NCI-H146 (cell line): ENCODE measurements around the gene SATB2.
A peak's percentile ranks its signal among the peaks of the same experiment; 100 is the strongest.

ENCODE experiments used
- DNase-seq: peaks from one replicate; lab custom pipeline; 2025; lab: John Stamatoyannopoulos, UW

Gene SATB2

DNA sequence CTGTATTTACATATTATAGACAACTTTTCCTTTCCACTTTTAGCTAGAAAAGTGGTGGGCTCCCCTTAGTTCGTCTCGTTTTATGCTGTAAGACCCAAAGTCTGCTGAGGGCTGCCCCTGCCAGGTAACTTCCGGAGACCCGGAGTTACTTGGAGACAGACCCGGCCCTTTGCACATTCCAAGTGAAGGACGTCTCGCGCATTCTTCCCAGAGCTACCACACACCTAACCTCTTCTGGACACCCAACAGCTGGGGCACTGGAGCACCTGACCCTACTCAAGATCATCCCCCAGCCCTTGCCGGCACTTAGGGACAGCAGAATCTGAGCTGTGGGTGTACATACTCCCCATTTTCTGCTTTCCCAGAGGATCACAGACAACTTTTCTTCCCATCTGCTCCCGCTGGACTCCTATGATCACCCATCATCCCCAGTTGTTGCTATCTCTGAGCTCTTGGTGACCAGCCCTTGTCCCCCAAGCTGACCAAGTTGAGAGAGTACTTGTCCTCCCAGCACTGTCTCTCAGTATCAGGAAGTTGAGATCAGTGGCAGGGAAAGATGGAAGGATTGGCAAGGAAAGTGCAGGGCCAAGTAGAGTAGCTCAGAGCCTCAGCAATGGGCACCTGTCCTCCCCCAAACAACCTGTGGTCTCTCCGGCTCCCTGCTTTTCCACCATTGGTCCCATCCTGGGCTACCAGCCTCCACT lies 8.4 kb upstream of the SATB2 start:
- DNase-seq: no peak

DNA sequence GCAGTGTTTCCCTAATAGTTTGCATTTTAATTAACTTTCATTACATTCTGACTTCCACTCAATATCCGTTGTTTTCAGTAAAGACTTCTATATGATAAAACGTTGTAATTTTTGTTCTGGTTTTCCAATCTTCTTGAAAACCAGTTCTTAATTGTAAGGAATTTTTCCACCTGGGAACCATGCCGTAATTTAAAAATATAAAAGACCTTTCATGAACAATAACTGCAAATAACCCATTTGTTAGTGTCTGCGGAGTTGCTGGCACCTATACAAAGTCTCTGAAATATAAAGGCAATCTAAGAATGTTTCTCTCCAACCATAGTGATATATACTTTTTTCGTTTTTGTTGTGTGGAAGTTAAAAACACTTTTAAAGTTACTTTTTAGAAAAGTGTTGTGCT lies 7.7 kb upstream of the SATB2 start:
- no peak for DNase-seq

DNA sequence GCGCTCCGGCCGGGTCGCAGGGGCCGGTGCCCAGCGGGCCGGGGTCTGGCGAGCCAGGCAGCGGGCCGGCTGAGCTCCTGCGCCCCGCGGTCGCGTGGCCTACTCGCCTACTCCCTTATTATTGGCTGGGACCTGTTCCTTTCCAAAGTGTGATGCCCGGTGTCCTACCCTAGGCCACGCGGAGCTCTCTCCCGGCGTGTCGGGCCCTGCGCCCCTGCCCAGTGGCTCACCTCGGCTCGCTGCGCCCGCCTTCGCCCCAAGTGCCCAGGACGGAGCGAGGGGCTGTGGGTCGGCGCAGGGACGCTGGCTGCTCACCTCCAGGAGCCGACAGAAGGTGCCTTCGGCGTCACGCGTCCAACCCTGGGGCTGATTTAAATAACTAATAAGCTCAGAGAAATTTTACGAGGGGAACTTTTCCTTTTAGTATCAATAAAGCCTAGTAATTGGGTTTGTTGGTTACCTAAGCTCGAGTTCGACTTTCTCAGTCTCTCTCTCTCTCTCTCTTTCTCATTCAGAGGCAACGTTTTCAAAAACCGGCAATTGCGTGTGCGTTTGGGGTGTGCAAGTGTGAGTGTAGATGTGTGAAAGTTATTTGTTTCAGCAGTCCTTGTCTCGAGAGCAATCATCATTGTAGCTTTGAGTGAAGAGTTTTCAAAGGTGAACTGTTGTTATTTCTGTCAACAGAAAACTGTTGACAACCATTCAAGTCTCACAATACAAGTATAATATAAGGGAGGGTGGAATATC lies 7.0 kb upstream of the SATB2 start:
- no peak for DNase-seq

DNA sequence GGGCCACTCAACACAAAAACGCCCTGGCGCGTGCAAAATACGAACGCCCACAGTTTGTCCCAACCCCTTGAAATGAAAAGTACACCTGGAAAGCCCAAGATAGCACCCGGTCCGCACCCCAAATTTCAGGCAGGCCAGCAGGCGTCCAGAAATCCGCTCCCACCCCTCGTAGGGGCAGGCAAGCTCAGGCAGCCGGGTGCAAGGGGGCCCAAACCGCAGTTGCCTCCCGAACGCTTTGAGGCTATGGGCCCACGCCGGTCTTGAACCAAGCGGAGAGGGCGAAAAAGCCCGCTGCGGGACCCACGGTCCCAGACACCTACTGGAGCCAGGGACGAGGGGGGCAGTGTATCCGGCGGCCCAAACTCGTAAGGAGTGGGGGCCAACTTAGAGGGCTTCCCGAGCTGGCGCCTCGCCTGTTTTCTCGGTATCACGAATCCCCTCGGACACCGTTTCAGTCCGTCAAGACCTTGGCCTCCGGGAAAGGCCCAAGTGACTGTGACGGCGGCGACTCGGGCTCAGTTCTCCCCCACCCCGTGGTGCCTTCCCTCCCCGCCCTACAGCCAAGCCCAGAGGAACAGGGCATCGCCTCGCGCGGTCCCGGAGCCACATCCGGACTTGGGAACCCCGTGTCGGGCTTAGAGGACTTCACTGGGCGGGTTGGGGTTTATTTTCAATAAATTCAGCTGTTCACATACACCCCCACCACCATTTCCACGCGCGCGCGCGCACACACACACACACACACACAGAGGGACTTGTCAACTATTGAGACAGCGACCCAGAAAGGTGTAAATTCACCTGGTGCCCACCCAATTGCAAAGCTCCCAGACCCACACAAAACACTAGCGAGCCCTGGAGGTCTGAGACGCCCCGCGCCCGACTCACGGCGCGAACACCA lies 6.2 kb upstream of the SATB2 start:
- DNase-seq: no peak

DNA sequence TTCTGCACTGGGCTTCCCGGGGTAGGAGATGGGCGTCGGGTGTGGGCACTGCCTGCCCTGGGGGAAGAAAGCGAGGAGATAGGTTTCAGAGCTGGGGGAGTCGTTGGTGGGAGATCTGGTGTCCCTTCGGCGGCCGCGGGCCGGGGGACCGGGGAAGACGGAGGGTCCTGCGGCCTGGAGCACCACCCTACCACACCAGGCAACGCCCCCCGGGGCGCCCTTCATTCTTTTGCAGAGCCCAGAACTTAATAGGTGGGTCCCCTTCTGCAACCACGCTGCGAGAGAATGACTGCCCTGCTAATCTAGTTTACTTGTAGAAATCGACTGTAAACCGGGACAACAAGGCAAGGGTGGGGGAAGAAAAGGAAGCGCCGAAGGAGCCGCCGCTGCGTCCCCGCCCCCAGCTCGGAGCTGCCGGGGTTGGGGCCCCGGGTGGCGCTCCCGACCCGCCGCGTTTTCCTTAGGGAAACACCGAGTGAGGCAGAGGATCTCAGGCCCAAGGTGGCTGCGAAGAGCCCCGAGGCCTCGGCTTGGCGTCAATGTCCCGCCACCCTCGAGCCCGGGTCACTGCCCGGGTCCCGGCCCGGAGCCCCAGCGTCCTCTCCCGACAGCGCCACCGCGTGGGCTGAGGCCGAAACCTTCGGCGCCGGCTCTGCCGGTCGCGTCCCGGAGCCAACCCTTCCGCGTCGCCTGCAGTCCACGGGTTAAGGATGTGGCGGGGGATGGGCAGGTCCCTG lies 5.4 kb upstream of the SATB2 start:
- no peak for DNase-seq

DNA sequence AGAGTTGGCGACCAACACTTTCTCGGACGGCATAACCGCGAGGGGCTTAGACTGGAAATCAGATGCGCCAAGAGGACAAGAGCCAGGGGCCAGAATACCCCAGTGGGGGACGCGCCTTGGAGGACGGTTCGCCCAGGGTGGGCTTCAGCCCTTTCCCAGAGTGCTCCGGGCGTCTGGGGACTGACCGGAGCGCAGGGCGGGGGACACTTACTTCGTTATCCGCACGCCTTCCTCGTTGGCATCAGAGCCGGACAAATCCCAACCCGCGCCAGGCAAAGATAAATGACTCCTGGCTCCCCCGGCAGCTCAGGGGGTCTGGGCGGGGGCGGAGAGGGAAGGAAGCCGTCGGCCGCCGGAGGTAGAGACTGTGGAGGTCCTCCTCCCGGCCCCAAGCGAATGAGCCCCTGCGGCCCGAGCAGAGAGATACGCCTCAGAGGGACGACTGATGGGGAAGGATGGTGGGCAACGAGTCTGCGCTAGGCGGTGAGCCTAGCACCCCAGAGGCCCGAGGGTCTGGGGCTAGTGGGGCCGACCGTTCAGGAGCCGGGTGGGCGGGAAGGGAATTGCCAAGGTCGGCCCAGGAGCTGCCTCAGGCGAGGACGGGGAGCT lies 4.7 kb upstream of the SATB2 start:
- DNase-seq: no peak

DNA sequence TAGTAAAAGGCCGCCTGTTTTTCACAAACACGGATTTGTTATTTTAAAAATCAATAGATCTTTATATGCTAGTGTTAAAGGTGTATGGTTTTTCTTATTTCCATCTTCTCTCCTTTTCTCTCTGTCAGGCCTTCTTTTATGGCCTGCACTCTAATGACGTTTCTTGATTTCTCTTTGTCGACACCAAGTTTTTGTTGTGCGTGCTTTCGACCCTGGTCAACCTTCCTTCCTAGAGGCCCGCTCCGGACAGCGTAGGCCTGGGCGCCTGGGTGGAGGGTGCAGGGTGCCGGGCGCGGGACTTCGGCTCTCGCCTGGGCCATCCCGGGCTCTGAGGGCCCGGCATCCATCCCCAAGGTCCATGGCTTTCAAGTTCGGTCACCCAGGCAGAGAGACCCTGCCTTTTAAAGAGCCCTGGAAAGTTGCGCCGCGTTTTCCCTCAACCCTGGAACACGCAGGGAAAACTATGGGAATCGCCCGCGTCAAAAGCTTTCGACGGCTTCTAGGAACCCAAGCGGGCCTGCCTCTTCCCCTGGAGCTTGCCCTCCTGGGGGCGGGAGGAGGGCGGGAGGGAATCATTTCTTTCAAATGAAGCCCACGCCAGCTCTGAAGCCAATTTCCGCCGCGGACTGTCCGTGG lies 4.1 kb upstream of the SATB2 start:
- DNase-seq: no peak

DNA sequence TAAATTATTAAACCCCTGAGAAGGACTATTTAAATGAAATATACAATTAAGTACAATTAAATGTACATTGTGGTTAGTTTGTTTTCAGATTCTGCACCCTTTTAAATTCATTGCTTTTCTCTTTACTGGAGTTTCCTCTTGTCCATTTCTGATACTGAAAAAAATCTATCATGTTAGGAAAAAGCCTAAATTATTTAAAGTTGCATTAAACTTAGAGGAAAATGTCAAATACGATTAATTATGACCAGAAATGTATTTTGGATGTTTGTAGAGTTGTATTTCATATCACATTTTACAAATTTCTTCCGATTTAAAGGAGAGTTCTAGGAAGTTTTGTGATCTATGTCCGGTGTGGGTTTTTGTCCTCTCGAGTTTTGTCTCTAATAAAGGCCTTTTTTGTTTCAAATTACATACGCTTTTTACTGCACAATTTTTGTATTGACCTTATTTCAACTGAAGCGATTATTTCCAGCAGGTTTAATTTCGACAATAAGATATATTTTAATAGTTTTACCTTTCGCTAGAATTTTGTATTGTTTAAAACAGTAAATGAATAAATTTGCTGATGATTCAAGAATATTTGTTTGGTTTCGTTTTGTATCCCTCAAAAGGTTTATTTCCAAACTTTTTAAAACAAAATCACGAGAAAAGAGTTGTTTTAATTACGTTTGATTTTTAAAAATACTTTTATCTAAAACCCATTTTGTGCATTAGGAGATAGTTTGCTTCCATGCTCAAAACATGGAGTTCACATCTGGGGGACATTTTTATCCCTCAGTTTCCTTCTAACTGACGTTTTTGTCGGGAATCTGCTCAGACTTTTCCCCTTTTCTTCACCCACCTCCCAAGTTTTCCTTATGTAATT lies 3.3 kb upstream of the SATB2 start:
- no peak for DNase-seq

DNA sequence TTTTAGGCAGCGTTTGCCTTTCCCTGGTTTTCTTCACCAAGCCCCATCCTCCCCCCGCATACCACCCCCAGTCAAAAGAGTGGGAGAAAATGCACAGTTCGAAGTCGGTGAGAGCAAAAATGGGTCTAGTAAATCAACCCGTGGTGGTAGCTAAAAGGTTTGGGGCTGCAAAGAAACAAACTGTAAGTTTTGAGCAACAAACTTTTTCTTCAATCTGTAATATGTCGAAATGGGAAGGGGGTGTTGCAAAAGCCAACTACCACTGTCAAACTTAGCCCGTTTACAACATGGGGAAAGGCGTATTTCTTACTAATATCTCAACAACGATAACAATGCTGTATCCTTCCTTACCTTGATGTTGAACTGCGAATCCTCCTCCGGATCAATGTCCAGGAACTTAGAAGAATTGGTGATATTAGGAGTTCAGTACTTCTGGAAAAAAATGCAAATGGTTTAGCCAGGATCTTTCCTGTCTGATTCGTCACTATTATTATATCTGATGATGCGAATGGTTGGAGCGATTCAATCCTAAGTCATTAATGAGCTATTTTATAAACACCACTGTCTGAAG lies 2.4 kb upstream of the SATB2 start:
- DNase-seq: no peak

DNA sequence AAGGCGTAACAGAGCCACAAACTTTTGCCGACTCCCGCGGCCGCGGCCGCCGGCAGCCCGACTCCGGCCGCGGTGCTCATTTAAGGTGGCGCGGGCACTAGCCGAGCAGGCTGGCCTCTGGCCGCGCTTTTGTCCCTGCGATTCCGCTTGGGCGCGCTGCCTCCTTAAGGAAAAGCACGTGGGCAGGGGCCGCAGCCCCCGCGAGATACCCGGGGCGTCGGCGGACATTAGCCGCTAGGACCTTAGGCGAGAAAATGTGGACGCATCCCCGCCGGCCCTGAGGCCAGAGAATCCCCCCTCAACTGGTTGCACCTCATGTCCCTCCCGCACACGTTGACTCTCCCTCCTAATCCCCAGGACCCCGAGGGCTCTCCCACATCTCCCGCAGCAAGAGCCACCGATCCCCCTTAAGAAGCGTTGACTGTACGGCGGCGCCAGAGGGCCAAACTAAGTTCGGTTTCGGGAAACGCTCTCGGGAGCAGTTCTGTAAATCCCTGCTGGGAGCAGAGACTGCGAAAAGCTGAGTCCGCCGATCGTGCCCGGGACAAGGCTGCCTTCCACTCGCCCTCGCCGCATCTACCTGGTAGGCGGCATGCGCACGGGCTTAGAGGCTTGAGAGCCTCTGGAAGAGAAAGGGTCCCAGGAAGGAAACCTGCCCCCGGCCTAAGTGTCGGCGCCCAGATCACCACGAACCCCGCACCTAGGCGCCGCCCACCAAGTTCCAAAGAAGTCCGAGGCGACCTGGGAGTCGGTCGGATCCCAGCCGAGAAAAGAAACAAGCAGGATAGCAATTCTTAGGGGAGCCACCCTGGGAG lies 1.8 kb upstream of the SATB2 start:
- DNase-seq: peak; percentile 68

DNA sequence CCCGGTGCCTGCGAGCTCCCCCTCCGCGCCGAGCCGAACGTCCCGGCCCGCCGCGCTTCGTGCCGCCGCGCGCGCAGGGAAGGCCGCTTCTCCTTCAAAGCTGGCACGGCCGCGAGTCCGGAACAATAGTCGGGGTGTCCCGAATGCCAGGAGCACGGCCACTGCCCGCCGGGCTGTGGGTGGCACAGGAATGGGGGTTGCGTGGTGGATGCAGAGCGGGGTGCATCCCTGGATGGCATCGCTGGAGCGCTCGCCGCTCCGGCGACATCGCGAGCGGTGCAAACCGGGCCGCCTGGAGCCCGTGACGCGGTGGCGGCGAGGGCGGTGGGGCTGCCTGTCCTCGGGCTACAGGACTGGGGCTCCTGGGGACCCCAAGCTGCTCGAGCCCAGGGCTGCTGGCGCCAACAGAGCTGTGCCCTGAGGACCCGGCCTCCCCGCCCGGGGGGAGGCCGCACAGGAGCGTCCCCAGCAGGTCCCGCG lies 1.1 kb upstream of the SATB2 start:
- DNase-seq: no peak

DNA sequence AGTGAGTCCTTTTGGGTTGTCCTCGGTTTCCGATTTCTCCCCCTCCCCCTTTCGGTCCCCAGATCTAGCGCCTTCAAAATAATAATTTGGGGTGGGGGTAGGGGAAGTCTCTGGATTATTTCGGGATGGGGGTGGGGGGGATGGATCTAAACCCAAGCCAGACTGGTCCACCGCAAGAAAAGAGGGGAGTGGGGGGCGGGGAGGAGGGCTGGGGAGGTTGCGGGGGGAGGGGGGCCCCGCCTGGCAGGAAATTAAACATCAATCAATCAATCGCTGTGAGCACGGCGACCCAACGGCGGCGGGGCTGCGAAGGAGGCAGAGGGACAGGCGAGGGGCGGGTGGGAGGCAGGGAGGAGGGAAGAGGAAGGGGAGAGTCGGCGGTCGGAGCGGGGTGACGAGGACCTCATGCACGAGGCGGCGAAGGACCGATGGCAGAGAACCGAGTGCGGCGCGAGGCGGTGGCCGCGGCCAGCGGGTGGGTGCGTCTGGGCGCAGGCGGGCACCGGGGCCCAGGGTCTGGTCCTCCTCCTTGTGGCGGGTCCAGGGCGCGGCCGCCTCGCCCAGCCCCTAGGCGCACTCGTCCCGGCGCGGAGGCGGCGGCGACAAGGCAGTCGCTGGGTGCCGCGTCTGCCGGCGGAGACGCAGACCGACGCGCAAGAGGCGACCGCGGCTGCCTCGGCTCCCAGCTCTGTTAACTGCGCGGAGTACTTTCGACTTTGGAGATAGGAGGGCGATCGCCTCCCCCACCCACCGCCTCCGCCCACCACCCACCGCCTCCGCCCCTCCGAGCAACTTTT lies 468 bp upstream of the SATB2 start:
- peak; percentile 53 for DNase-seq

DNA sequence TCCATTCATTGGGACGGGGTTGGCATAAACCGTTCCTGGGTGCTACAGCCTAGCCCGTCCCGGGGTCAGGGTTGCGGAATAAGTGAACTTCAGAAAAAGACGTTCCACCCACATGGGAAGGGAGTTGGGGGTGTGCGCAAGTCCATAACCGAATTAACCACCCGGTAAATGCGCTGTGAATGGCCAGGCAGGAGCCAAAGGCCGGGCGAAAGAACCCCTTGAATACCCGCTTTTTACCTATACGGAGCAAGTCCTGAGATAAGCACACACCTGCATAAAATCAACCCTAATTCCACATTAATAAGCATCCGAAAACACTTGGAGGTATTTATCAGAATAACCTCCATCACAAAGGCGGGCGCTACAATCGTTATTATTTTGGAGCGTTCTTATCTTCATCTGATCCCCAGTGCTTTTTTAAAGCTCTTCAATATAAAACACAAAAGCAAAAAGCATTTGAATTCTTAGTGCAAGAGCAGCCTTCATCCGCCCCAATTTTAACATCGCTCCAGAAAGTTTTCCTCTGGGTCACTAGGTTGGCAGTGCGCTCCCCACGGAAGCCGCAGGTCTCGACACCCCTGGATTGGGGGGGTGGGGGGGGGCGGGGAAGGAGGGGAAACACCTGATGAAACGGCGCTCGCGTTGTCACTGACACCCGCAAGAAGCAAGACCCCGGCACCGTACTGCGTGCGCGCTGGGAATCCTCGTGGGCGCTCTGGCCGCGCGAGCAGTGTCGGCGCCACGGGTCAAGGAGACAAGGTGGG lies 1.2 kb downstream of the SATB2 start:
- no peak for DNase-seq

DNA sequence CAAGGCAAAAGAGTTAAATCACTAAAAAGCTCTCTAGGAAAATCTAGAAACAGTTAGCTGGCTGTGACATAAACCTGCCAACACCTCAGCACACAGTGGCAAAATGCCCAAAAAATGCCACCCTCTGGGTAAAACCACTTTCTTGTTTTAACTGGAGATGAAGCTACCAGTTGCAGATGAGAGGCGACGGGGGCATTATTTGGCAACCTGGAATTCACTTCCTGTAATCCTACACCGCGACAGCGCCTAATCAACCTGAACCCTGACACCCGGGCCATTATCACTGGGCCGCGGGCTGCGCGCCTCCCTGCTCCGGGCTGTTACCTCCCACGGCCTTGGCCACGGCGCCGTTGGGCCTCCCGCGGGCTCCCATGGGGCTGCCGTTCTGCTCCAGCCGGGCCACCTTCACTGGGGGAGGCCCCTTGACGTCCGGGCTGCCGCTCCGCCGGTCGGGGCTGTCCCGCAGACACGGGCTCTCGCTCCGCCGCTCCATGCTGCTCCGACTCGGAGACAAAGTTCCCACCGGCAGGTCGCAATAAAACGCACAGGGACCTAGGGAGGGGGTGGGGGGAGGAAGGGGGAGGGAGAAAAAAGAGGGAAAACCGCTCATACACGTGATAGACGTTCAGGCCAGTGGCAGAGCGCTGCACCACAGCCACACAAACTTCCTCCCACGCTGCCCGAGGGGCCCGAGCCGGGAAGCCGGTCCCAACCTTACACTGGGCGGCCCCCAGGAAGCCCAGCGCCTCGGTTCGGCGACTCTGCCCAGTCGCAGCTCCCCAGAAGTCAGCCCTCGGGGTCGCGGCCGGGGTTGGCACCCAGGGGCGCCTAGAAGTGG lies 2.0 kb downstream of the SATB2 start:
- DNase-seq: peak; percentile 52

DNA sequence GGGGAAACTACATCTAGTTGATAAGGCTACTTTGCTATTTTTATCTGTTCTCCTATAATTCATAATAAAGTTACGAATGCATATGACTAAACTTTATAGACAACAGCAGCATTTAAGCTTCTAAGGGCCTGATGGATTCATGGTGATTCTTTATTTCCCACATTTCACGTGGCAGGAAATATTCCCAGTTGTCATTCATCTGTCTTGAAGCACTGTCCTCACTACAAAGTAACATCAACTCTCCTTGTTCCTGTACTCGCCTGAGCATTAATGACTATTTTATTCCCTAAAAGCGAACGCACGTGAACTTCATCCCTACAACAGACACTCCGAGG lies 2.6 kb downstream of the SATB2 start:
- no peak for DNase-seq

DNA sequence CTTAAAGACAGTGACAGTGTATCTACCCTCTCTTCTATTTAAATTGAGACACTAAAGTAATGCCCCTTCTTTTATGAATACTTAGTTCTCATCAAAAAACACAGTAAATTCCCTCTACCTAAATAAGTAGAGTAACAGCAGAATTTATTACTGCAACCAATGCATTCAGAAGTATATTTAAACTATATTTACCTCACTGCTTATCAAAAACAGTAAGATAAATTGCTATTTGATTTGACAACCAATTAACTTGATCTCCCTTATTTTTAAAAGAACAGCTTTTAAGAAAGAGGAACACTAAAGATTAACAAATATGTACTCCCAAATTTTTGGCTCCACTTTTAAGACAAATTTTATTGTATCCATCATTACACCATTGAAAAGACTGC lies 4.8 kb downstream of the SATB2 start:
- DNase-seq: no peak
